Upper lobe of left lung (tissue), 6 donors: ENCODE results near the gene B9D1. TPM values are rescaled to one million over a fixed set of nuclear protein-coding genes. Genes with fewer than 3 reads are reported as not detected.

Experiments used
- ATAC-seq, 2 donors: fragments of 200-7000 bp; cut with Tn5 transposase; one replicate each; pipeline ENCODE4 v1.9.1; 2022; ENCODE audit warnings: mild to moderate bottlenecking in 2 of 2, moderate library complexity in 2 of 2; ENCODE audit not compliant: low FRiP score in 2 of 2
- DNase-seq, 2 donors: peaks; one replicate each; pipeline ENCODE4 v3.0.0-alpha.2; 2019 to 2020
- H3K27ac ChIP-seq, 4 donors: fragments of 200-600 bp; sonication (generic); one replicate each; pipeline ENCODE4 v1.5.1; 2016 to 2019
- H3K27me3 ChIP-seq, 4 donors: fragments of 200-600 bp; sonication (generic); one replicate each; pipeline ENCODE4 v1.5.1; 2017 to 2019
- H3K36me3 ChIP-seq, 4 donors: fragments of 200-600 bp; sonication (generic); one replicate each; pipeline ENCODE4 v1.5.1; 2016 to 2019
- H3K4me1 ChIP-seq, 4 donors: fragments of 200-600 bp; sonication (generic); one replicate each; pipeline ENCODE4 v1.5.1; 2018 to 2019
- H3K4me3 ChIP-seq, 4 donors: fragments of 200-600 bp; sonication (generic); one replicate each; pipeline ENCODE4 v1.5.1; 2017 to 2019; ENCODE audit warnings: mild to moderate bottlenecking in 2 of 4, moderate library complexity in 1 of 4
- H3K9me3 ChIP-seq, 4 donors: fragments of 200-600 bp; sonication (generic); one replicate each; pipeline ENCODE4 v1.5.1; 2018 to 2019
- CTCF ChIP-seq, 6 experiments: fragments of 450-650 bp in 4 of 6; fragments of 200-600 bp in 2 of 6; sonication (generic) in 2 of 6; IDR thresholded peaks; one replicate each; pipeline ENCODE4 v1.5.1; 2016 to 2019; ENCODE audit warnings: antibody characterized with exemption in 6 of 6
- EP300 ChIP-seq, 4 donors: sonication (generic); formaldehyde crosslinking; IDR thresholded peaks; one replicate each; pipeline ENCODE4 v1.5.1; 2017; ENCODE audit warnings: antibody characterized with exemption in 4 of 4, control low read depth in 2 of 4
- POLR2A ChIP-seq, 4 donors: fragments of 450-650 bp; IDR thresholded peaks; one replicate each; pipeline ENCODE4 v1.5.1; 2016 to 2017; ENCODE audit warnings: antibody characterized with exemption in 4 of 4, mild to moderate bottlenecking in 2 of 4
- POLR2AphosphoS5 ChIP-seq, 2 donors: sonication (generic); formaldehyde crosslinking; IDR thresholded peaks; one replicate each; pipeline ENCODE4 v1.5.1; 2017; ENCODE audit warnings: antibody characterized with exemption in 2 of 2
- WGBS, 2 donors: methylation state at CpG; one replicate each; pipeline ENCODE4 v1.1.5; 2017 to 2018; 5-methylcytosine and 5-hydroxymethylcytosine counted together
- total RNA-seq, 6 donors: library from RNA; depleted of rRNA in 4 of 6; stranded (reverse); fragments of >200 nt in 4 of 6; gene quantifications; one replicate each; pipeline versions ENCODE4 v1.1.0 to v1.2.1, GENCODE V29; 2016 to 2021
- donor health status: DM: no; HTN: no; CAD: no; lungs with moderate emphysema.
- donor health status: DM: no; HTN: yes; CAD: no; lungs with severe emphysema.

Gene B9D1
- total RNA-seq, 6 donors from 2014 or later = 11.7 to 52.4 (median 17.5) TPM

- no peak for ATAC-seq
- WGBS, 2 donors = 84 to 93% methylated on average over 13 of the region's 13 CpGs
Observed at GRCh38 chr17:19345486-19346350, 16.8 kb downstream of the B9D1 start.

DNA sequence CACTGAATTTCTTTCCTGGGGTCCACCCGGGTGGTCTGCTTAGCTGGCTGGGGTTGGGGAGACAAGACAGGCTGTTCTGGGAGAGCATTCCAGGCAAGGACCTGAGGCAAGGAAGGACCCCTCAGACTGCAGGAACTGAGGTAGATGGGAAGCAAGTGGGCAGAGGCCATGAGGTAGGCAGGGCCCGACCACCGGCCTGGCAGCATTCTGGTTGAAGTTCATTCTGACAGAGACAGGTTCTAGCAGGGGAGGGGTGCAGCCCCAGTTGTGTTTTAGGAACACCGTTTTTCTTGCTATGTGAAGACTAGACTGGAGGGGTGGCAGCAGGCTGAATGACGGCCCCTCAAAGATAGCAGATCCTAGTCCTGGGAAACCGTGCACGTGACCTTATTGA lies 17.5 kb downstream of the B9D1 start:
- Histone ChIP-seq H3K27me3 (no peaks in the 10 kb centered on the region), H3K36me3 (no peaks in the 10 kb centered on the region), H3K9me3 (no peaks in the 10 kb centered on the region), H3K27ac (no peak overlapping the region), H3K4me3 (no peak overlapping the region), H3K4me1 (peaks cover 0 to 13% (median 2%) of the 10 kb centered on the region in 4 donors)
- no peak for DNase-seq
- ATAC-seq = no peak
- WGBS, 2 donors = 95 to 100% methylated on average over 4 to 7 of the region's 7 CpGs
- TF ChIP-seq POLR2AphosphoS5 (IDR thresholded peaks at IDR 0.05) (no peak), POLR2A (IDR thresholded peaks at IDR 0.05) (no peak), CTCF (IDR thresholded peaks at IDR 0.05) (no peak), EP300 (IDR thresholded peaks at IDR 0.05) (no peak)

More at GRCh38 chr17:19345486-19346350, 16.8 kb downstream of the B9D1 start:
- Histone ChIP-seq H3K27me3 (no peaks in the 10 kb centered on the region), H3K36me3 (no peaks in the 10 kb centered on the region), H3K4me1 (peaks cover 0 to 13% (median 2%) of the 10 kb centered on the region in 4 donors), H3K4me3 (no peak overlapping the region), H3K27ac (no peak overlapping the region), H3K9me3 (no peaks in the 10 kb centered on the region)
- TF ChIP-seq POLR2AphosphoS5 (IDR thresholded peaks at IDR 0.05) (no peak), EP300 (IDR thresholded peaks at IDR 0.05) (no peak), CTCF (IDR thresholded peaks at IDR 0.05) (no peak), POLR2A (IDR thresholded peaks at IDR 0.05) (no peak)
- peak in 1 of 2 donors; percentile 18 for DNase-seq

DNA sequence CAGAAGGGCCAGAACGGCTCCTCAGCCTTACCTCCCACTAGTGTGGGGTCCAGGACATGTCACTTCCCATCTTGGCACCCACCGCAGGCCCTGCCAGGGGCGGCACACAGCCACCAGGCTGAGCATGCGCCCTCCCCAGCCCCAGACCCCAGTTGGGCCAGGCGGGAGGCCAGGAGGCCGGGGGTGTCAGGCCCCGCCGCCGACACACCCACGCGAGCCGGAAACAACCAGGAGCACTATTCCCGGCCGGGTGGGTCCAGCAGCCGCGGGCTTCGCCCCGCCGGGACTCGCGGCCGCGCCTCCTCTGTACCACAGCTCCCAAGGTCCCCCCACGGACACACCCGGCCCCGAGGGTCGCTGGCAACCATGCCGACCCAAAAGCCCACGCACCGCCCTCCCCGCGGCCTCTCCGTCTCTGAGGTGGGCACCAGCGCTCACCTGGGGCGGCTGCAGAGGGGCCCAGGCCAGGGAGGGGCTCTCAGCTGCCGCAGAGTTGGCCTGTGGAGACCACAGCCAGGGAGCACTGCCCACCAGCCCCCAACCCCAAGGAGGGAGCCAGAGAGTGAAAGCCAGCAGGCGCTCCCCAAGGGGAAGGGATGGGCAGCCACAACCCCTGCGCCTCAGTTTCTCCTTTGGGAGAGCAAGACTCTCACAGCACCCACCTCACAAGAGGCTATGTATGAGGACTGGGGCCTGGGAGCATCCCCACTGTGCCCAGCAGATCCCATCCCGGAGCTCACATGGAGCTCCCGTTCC lies 18.0 kb downstream of the B9D1 start:
- no peak for ATAC-seq
- DNase-seq = peak; percentile 15 to 84
- peaks cover 0 to 13% (median 2%) of the 10 kb centered on the region in 4 donors for H3K4me1 ChIP-seq
- no peak overlapping the region for H3K4me3 ChIP-seq
- 80 to 94% methylated on average over 10 to 35 of the region's 40 CpGs for WGBS, 2 donors
- no peaks in the 10 kb centered on the region for H3K36me3 ChIP-seq
- no peaks in the 10 kb centered on the region for H3K27me3 ChIP-seq
- H3K27ac ChIP-seq = no peak overlapping the region
- no peaks in the 10 kb centered on the region for H3K9me3 ChIP-seq
- TF ChIP-seq EP300 (IDR thresholded peaks at IDR 0.05) (no peak), CTCF (IDR thresholded peaks at IDR 0.05) (no peak), POLR2AphosphoS5 (IDR thresholded peaks at IDR 0.05) (no peak), POLR2A (IDR thresholded peaks at IDR 0.05) (no peak)

DNA sequence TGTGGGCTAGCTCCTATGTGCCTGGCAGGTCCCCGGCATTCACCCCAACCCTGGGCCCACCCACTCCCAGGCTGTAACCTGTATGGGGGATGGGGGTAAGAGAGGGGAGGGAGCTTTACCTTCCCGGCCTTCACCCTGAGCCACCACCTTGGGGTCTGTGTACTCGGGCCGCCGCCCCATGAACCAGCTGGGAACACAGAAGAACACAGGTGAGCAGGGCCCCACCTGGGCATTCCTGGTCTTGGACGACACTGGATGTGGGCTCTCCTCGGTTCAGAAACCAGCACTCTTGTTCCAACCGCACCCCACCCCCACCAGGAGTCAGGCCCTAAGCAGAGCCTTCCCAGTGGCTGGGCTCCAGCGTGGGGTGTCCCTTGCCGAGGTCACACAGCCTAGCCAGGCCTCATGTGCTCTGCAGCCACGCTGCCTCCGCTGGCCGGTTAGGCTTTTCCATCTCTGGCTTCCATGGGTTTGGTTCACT lies 18.8 kb downstream of the B9D1 start:
- TF ChIP-seq POLR2A (IDR thresholded peaks at IDR 0.05) (no peak), POLR2AphosphoS5 (IDR thresholded peaks at IDR 0.05) (no peak), CTCF (IDR thresholded peaks at IDR 0.05) (no peak), EP300 (IDR thresholded peaks at IDR 0.05) (no peak)
- Histone ChIP-seq H3K9me3 (no peaks in the 10 kb centered on the region), H3K4me1 (peaks cover 0 to 13% (median 2%) of the 10 kb centered on the region in 4 donors), H3K4me3 (no peak overlapping the region), H3K36me3 (no peaks in the 10 kb centered on the region), H3K27me3 (no peaks in the 10 kb centered on the region), H3K27ac (no peak overlapping the region)
- ATAC-seq (no peak), DNase-seq (no peak)
- 91% methylated on average over 11 of the region's 13 CpGs; no CpG with 5 or more reads in 1 of the 2 donors for WGBS, 2 donors
